Endometrial microvascular endothelial cells (primary cell): ENCODE results near the gene PROK2. TPM values are rescaled to one million over a fixed set of nuclear protein-coding genes. Genes with fewer than 3 reads are reported as not detected.

ENCODE experiments used
- total RNA-seq: library from RNA; depleted of rRNA; stranded (reverse); fragments of >200 nt; gene quantifications from one replicate; pipeline ENCODE4 v1.2.3, GENCODE V29; 2015; ENCODE audit errors: inconsistent ontology term

Gene PROK2
- total RNA-seq, 1 donor from 2014 or later = not detected

Other genes with a start within 250 kb of the PROK2 start
- gene FOXP1, start 201.4 kb downstream of the PROK2 start, total RNA-seq = 37.2 TPM
- 1.5 TPM for gene EIF4E3, start 59.7 kb downstream of the PROK2 start, total RNA-seq
- gene GPR27, start 31.3 kb downstream of the PROK2 start, total RNA-seq = not detected